Heart left ventricle (tissue), 16 donors: ENCODE data around the gene SH3BGRL3. TPM values are rescaled to one million over a fixed set of nuclear protein-coding genes. Genes with fewer than 3 reads are reported as not detected.
"Not testable (repeated sequence)": the region's sequence is repeated elsewhere in the genome, so short reads cannot be mapped to it uniquely, and the experiment has no call there.

ENCODE experiments used
- ATAC-seq, 4 donors: fragments of 200-7000 bp; cut with Tn5 transposase; one replicate each; pipeline ENCODE4 v1.9.1; 2020 to 2022; ENCODE audit warnings: moderate library complexity in 4 of 4, mild to moderate bottlenecking in 3 of 4, moderate number of reproducible peaks in 1 of 4
- DNase-seq, 5 donors: peaks; one replicate each; pipeline ENCODE4 v3.0.0-alpha.2; 2020
- H3K27ac ChIP-seq, 12 donors: fragments of 200-600 bp; sonication (generic) in 4 of 12; one replicate each; pipeline versions ENCODE4 v1.5.0 to v1.8.0; 2016 to 2022; ENCODE audit warnings: mild to moderate bottlenecking in 2 of 12
- H3K27me3 ChIP-seq, 9 donors: fragments of 200-600 bp; sonication (generic) in 2 of 9; one replicate each; pipeline versions ENCODE4 v1.5.1 to v1.8.0; 2016 to 2022; ENCODE audit warnings: mild to moderate bottlenecking in 3 of 9
- H3K36me3 ChIP-seq, 9 donors: fragments of 200-600 bp; sonication (generic) in 2 of 9; one replicate each; pipeline versions ENCODE4 v1.5.0 to v1.8.0; 2018 to 2022; ENCODE audit warnings: mild to moderate bottlenecking in 2 of 9
- H3K4me1 ChIP-seq, 12 donors: fragments of 200-600 bp; sonication (generic) in 4 of 12; one replicate each; pipeline versions ENCODE4 v1.5.0 to v1.8.0; 2016 to 2022; ENCODE audit warnings: mild to moderate bottlenecking in 3 of 12
- H3K4me3 ChIP-seq, 12 donors: fragments of 200-600 bp; sonication (generic) in 4 of 12; one replicate each; pipeline versions ENCODE4 v1.5.0 to v1.8.0; 2017 to 2022; ENCODE audit warnings: mild to moderate bottlenecking in 9 of 12, moderate library complexity in 4 of 12
- H3K9me3 ChIP-seq, 12 donors: fragments of 200-600 bp; sonication (generic) in 4 of 12; one replicate each; pipeline versions ENCODE4 v1.5.0 to v1.8.0; 2016 to 2022; ENCODE audit warnings: mild to moderate bottlenecking in 1 of 12
- POLR2A ChIP-seq, 2 donors: fragments of 450-650 bp; IDR thresholded peaks; one replicate each; pipeline ENCODE4 v1.6.1; 2017; ENCODE audit warnings: antibody characterized with exemption in 2 of 2, mild to moderate bottlenecking in 2 of 2, moderate library complexity in 2 of 2
- WGBS, 4 donors: extraction: QIAGEN DNeasy Blood & Tissue Kit in 2 of 4; methylation state at CpG; one replicate each; pipeline versions ENCODE4 v1.1.5 to v1.1.7; 2013 to 2018; 5-methylcytosine and 5-hydroxymethylcytosine counted together
- intact Hi-C, 10 donors: fragments of 100-400 bp; cut with DNase I; formaldehyde crosslinking; loops; one replicate each; pipeline versions ENCODE4 v1.11.1 to v1.14.2; 2022
- polyA plus RNA-seq, 2 donors: library from polyadenylated mRNA; stranded (reverse); fragments of 200-250 nt; gene quantifications; one replicate each; pipeline ENCODE4 v1.2.3, GENCODE V29; 2013
- total RNA-seq, 9 donors: library from RNA; depleted of rRNA in 2 of 9; stranded (reverse); fragments of >200 nt in 2 of 9; fragmentation: NEBNext Ultra II Directional in 3 of 9; extraction: Animal tissue kit (Norgen Biotek cat#: 25700) in 3 of 9; gene quantifications; one replicate each; pipeline versions ENCODE4 v1.1.0 to v1.2.4, GENCODE V29; 2016 to 2023
- TF ChIP-seq, protein P1 (sequence below), 12 donors: fragments of 200-600 bp; sonication (generic) in 4 of 12; IDR thresholded peaks; one replicate each; pipeline versions ENCODE4 v1.5.0 to v1.8.0; 2018 to 2022; ENCODE audit warnings: antibody characterized with exemption in 12 of 12, mild to moderate bottlenecking in 5 of 12
- donor health status: ischemic (EF 13 %, LVEDD 7.1; RV severe dilation, severe dysfunction).
- donor health status: healthy with polysubstance abuse.
- donor health status: DM: no; HTN: yes; CAD: no.
- donor health status: DM: no; HTN: no; CAD: no.
- donor health status: ischemic (EF 25% LVEDD 6.9; RV normal size, moderate dysfunction).
- donor health status: ischemic (EF 25% LVEDD 5.7; RV mildly dilated, moderate dysfunction).
- donor health status: healthy.
- donor health status: DM: yes; HTN: yes; CAD: no.
- donor health status: ischemic (EF 35%, LVEDD 5.7; RV mildly dilated, moderate dysfunction).
- donor health status: nonischemic (EF 11% LVEDD 7.7; RV severe dilation, severe dysfunction).
- donor health status: DM: yes; HTN: yes; CAD: no.
- donor health status: PGD.
- donor health status: ischemic (EF 29% LVEDD 5.4; RV normal size, mild dysfunction).
- donor health status: nonischemic (EF 23%, LVEDD 6.1; RV moderate dilation, normal function).

Gene SH3BGRL3
- total and polyA plus RNA-seq, 11 donors, result 22.4 to 234 (median 43.8) TPM

- no peak for DNase-seq
- Histone ChIP-seq H3K27me3 (peaks cover 0 to 29% (median 5%) of the 10 kb centered on the region in 9 donors), H3K27ac (no peak overlapping the region), H3K4me1 (no peaks in the 10 kb centered on the region), H3K9me3 (no peaks in the 10 kb centered on the region), H3K36me3 (no peaks in the 10 kb centered on the region), H3K4me3 (no peak overlapping the region)
- intact Hi-C loops, result loop anchor here in 4 of 10 donors (10.0 kb wide), 3 partner anchors 144 to 224 kb away; partner anchors contain the start of genes C1orf232 (in 2 of the 4) and ZNF593 (in 2 of the 4)
- ATAC-seq, result no peak
- 64 to 75% (median 70%) methylated on average over 8 of the region's 8 CpGs for WGBS, 4 donors
- no peak for TF ChIP-seq POLR2A (IDR thresholded peaks at IDR 0.05)
- TF ChIP-seq, protein P1, sequence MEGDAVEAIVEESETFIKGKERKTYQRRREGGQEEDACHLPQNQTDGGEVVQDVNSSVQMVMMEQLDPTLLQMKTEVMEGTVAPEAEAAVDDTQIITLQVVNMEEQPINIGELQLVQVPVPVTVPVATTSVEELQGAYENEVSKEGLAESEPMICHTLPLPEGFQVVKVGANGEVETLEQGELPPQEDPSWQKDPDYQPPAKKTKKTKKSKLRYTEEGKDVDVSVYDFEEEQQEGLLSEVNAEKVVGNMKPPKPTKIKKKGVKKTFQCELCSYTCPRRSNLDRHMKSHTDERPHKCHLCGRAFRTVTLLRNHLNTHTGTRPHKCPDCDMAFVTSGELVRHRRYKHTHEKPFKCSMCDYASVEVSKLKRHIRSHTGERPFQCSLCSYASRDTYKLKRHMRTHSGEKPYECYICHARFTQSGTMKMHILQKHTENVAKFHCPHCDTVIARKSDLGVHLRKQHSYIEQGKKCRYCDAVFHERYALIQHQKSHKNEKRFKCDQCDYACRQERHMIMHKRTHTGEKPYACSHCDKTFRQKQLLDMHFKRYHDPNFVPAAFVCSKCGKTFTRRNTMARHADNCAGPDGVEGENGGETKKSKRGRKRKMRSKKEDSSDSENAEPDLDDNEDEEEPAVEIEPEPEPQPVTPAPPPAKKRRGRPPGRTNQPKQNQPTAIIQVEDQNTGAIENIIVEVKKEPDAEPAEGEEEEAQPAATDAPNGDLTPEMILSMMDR (IDR thresholded peaks at IDR 0.05), result no peak
Observed at GRCh38 chr1:26328597-26328996, 48.7 kb downstream of the SH3BGRL3 start.

DNA sequence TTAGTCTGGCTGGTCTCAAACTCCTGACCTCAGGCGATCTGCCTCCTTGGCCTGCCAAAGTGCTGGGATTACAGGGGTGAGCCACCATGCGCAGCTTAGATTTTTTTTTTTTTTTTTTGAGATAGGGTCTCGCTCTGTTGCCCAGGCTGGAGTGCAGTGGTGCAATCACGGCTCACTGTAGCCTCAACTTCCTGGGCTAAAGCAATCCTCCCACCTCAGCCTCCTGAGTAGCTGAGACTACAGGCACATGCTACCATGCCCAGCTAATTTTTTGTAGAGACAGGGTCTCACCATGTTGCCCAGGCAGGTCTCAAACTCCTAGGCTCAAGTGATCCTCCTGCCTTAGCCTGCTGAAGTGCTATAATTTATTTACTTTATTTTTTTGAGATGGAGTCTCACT lies 49.5 kb downstream of the SH3BGRL3 start:
- H3K27me3 ChIP-seq, result peaks cover 0 to 37% (median 12%) of the 10 kb centered on the region in 9 donors
- H3K9me3 ChIP-seq, H3K4me1 ChIP-seq, H3K4me3 ChIP-seq, H3K36me3 ChIP-seq, H3K27ac ChIP-seq, DNase-seq, ATAC-seq: not testable (repeated sequence)
- intact Hi-C loops, result loop anchor here in 4 of 10 donors (10.0 kb wide), 3 partner anchors 145 to 225 kb away; partner anchors contain the start of genes C1orf232 (in 2 of the 4) and ZNF593 (in 2 of the 4)
- WGBS, 4 donors, result 84 to 94% (median 90%) methylated on average over 4 of the region's 4 CpGs

- peaks cover 0 to 46% (median 19%) of the 10 kb centered on the region in 9 donors for H3K27me3 ChIP-seq
- ATAC-seq, result no peak
- H3K27ac ChIP-seq, result no peak overlapping the region
- intact Hi-C loops, result no loop called here
- DNase-seq, result no peak
- no peak for TF ChIP-seq POLR2A (IDR thresholded peaks at IDR 0.05)
- TF ChIP-seq, protein P1 (IDR thresholded peaks at IDR 0.05), result no peak
- no peaks in the 10 kb centered on the region for H3K9me3 ChIP-seq
- H3K36me3 ChIP-seq, result no peaks in the 10 kb centered on the region
- no peak overlapping the region for H3K4me3 ChIP-seq
- 76 to 82% (median 79%) methylated on average over 5 of the region's 5 CpGs for WGBS, 4 donors
- peaks cover 0 to under 1% (median 0%) of the 10 kb centered on the region in 12 donors for H3K4me1 ChIP-seq
Observed at GRCh38 chr1:26330276-26330675, 50.4 kb downstream of the SH3BGRL3 start.

Other genes starting within 250 kb of the SH3BGRL3 start
- gene SLC30A2, start 234.0 kb upstream of the SH3BGRL3 start, total RNA-seq, result 10 to 100 TPM in 4 of 9 donors, 1 to 10 TPM in 5; 2.9 to 18.0 (median 6.5) TPM
- 1 to 10 TPM; 3.4 to 3.7 TPM for gene SLC30A2, start 234.0 kb upstream of the SH3BGRL3 start, polyA plus RNA-seq
- 100 to 1,000 TPM; 136 to 598 (median 196) TPM for gene TRIM63, start 212.5 kb upstream of the SH3BGRL3 start, total RNA-seq
- gene TRIM63, start 212.5 kb upstream of the SH3BGRL3 start, polyA plus RNA-seq, result 100 to 1,000 TPM; 277 to 444 TPM
- gene PDIK1L, start 168.3 kb upstream of the SH3BGRL3 start, total RNA-seq, result 1 to 10 TPM; 3.9 to 9.3 (median 6.0) TPM
- 1 to 10 TPM; 2.1 to 2.7 TPM for gene PDIK1L, start 168.3 kb upstream of the SH3BGRL3 start, polyA plus RNA-seq
- 1 to 10 TPM; 2.5 to 6.5 (median 3.2) TPM for gene FAM110D, start 121.0 kb upstream of the SH3BGRL3 start, total RNA-seq
- 1 to 10 TPM; 2.2 to 3.7 TPM for gene FAM110D, start 121.0 kb upstream of the SH3BGRL3 start, polyA plus RNA-seq
- gene C1orf232, start 111.1 kb upstream of the SH3BGRL3 start, total RNA-seq, result not detected
- not detected for gene C1orf232, start 111.1 kb upstream of the SH3BGRL3 start, polyA plus RNA-seq
- 10 to 100 TPM; 13.7 to 36.8 (median 21.0) TPM for gene ZNF593, start 110.2 kb upstream of the SH3BGRL3 start, total RNA-seq
- 100 to 1,000 TPM in 1 of 2 donors, 10 to 100 TPM in 1; 43.1 to 147 TPM for gene ZNF593, start 110.2 kb upstream of the SH3BGRL3 start, polyA plus RNA-seq
- not detected for gene ZNF593OS, start 108.3 kb upstream of the SH3BGRL3 start, total RNA-seq
- not detected for gene ZNF593OS, start 108.3 kb upstream of the SH3BGRL3 start, polyA plus RNA-seq
- 1 to 10 TPM in 7 of 9 donors, under 1 TPM in 1, not detected in 1; 0.60 to 3.4 (median 1.4) TPM for gene CNKSR1, start 102.6 kb upstream of the SH3BGRL3 start, total RNA-seq
- gene CNKSR1, start 102.6 kb upstream of the SH3BGRL3 start, polyA plus RNA-seq, result 1 to 10 TPM in 1 of 2 donors, under 1 TPM in 1; 0.80 to 1.6 TPM
- gene CATSPER4, start 89.5 kb upstream of the SH3BGRL3 start, total RNA-seq, result not detected
- gene CATSPER4, start 89.5 kb upstream of the SH3BGRL3 start, polyA plus RNA-seq, result not detected
- gene CEP85, start 45.9 kb upstream of the SH3BGRL3 start, total RNA-seq, result 100 to 1,000 TPM in 2 of 9 donors, 10 to 100 TPM in 7; 28.6 to 180 (median 48.7) TPM
- gene CEP85, start 45.9 kb upstream of the SH3BGRL3 start, polyA plus RNA-seq, result 10 to 100 TPM; 13.4 to 22.7 TPM
- 10 to 100 TPM in 3 of 9 donors, 1 to 10 TPM in 6; 3.7 to 17.2 (median 7.6) TPM for gene UBXN11, start 26.6 kb downstream of the SH3BGRL3 start, total RNA-seq
- gene UBXN11, start 26.6 kb downstream of the SH3BGRL3 start, polyA plus RNA-seq, result 10 to 100 TPM in 1 of 2 donors, 1 to 10 TPM in 1; 9.0 to 12.2 TPM
- 10 to 100 TPM in 2 of 9 donors, 1 to 10 TPM in 6, not detected in 1; 1.6 to 89.9 (median 4.4) TPM for gene CD52, start 37.9 kb downstream of the SH3BGRL3 start, total RNA-seq
- 10 to 100 TPM in 1 of 2 donors, 1 to 10 TPM in 1; 9.9 to 26.1 TPM for gene CD52, start 37.9 kb downstream of the SH3BGRL3 start, polyA plus RNA-seq
- under 1 TPM in 2 of 9 donors, not detected in 7; 0.25 to 0.45 TPM for gene CRYBG2, start 74.0 kb downstream of the SH3BGRL3 start, total RNA-seq
- not detected for gene CRYBG2, start 74.0 kb downstream of the SH3BGRL3 start, polyA plus RNA-seq
- 1 to 10 TPM in 1 of 9 donors, under 1 TPM in 2, not detected in 6; 0.28 to 1.2 (median 0.48) TPM for gene ZNF683, start 92.7 kb downstream of the SH3BGRL3 start, total RNA-seq
- under 1 TPM in 1 of 2 donors, not detected in 1; 0.04 TPM for gene ZNF683, start 92.7 kb downstream of the SH3BGRL3 start, polyA plus RNA-seq
- under 1 TPM in 1 of 9 donors, not detected in 8; 0.15 TPM for gene LIN28A, start 130.7 kb downstream of the SH3BGRL3 start, total RNA-seq
- gene LIN28A, start 130.7 kb downstream of the SH3BGRL3 start, polyA plus RNA-seq, result not detected
- 10 to 100 TPM; 14.1 to 45.0 (median 29.9) TPM for gene DHDDS, start 152.2 kb downstream of the SH3BGRL3 start, total RNA-seq
- 10 to 100 TPM; 22.0 to 44.6 TPM for gene DHDDS, start 152.2 kb downstream of the SH3BGRL3 start, polyA plus RNA-seq
- gene HMGN2, start 192.4 kb downstream of the SH3BGRL3 start, total RNA-seq, result 100 to 1,000 TPM in 7 of 9 donors, 10 to 100 TPM in 2; 66.3 to 256 (median 123) TPM
- gene HMGN2, start 192.4 kb downstream of the SH3BGRL3 start, polyA plus RNA-seq, result 100 to 1,000 TPM; 116 to 154 TPM
- gene RPS6KA1, start 249.7 kb downstream of the SH3BGRL3 start, total RNA-seq, result 10 to 100 TPM in 2 of 9 donors, 1 to 10 TPM in 7; 1.1 to 24.4 (median 3.8) TPM
- gene RPS6KA1, start 249.7 kb downstream of the SH3BGRL3 start, polyA plus RNA-seq, result 1 to 10 TPM; 1.6 to 3.5 TPM